HEK293 (cell line): ENCODE measurements around the gene EIF1.
A peak's percentile ranks its signal among the peaks of the same experiment; 100 is the strongest.

Source experiments
- GLIS1 ChIP-seq: fragments of 450-650 bp; formaldehyde crosslinking; IDR thresholded peaks from 2 replicates; pipeline ENCODE4 v1.5.1; 2016; ENCODE audit warnings: missing biosample characterization, missing genetic modification characterization
- HOXD13 ChIP-seq: sonication (generic); formaldehyde crosslinking; IDR thresholded peaks from 2 replicates; pipeline ENCODE4 v1.8.0; 2022; ENCODE audit warnings: missing genetic modification reagents, borderline replicate concordance
- SP7 ChIP-seq: fragments of 450-650 bp; formaldehyde crosslinking; IDR thresholded peaks from 2 replicates; pipeline ENCODE4 v1.5.1; 2016; ENCODE audit warnings: missing biosample characterization, missing genetic modification characterization
- ZBTB1 ChIP-seq: fragments of 450-650 bp; formaldehyde crosslinking; IDR thresholded peaks from 2 replicates; pipeline ENCODE4 v1.5.1; 2016; ENCODE audit warnings: missing biosample characterization, missing genetic modification characterization
- ZBTB21 ChIP-seq: fragments of 450-650 bp; formaldehyde crosslinking; IDR thresholded peaks from 2 replicates; pipeline ENCODE4 v1.5.1; 2017; ENCODE audit warnings: missing biosample characterization, missing genetic modification characterization
- ZBTB7A ChIP-seq: fragments of 450-650 bp; formaldehyde crosslinking; IDR thresholded peaks from 2 replicates; pipeline ENCODE4 v1.5.1; 2016; ENCODE audit warnings: low read depth, missing biosample characterization, missing genetic modification characterization
- ZNF146 ChIP-seq: fragments of 450-650 bp; formaldehyde crosslinking; IDR thresholded peaks from 2 replicates; pipeline ENCODE4 v1.5.1; 2016; ENCODE audit warnings: missing biosample characterization, missing genetic modification characterization
- ZNF394 ChIP-seq: fragments of 450-650 bp; formaldehyde crosslinking; IDR thresholded peaks from 2 replicates; pipeline ENCODE4 v1.5.1; 2016; ENCODE audit warnings: missing biosample characterization, missing genetic modification characterization, mild to moderate bottlenecking, moderate library complexity, borderline replicate concordance
- ZNF544 ChIP-seq: fragments of 450-650 bp; formaldehyde crosslinking; IDR thresholded peaks from 2 replicates; pipeline ENCODE4 v1.5.0; 2017; ENCODE audit warnings: missing biosample characterization, missing genetic modification characterization
- ZNF561 ChIP-seq: fragments of 450-650 bp; IDR thresholded peaks from 2 replicates; pipeline ENCODE4 v1.5.1; 2018; ENCODE audit warnings: missing biosample characterization, missing genetic modification characterization, borderline replicate concordance
- ZNF629 ChIP-seq: fragments of 450-650 bp; formaldehyde crosslinking; IDR thresholded peaks from 2 replicates; pipeline ENCODE4 v1.5.1; 2017; ENCODE audit warnings: missing biosample characterization, missing genetic modification characterization
- ZNF76 ChIP-seq: fragments of 450-650 bp; formaldehyde crosslinking; IDR thresholded peaks from 2 replicates; pipeline ENCODE4; 2016; ENCODE audit warnings: low read depth, missing biosample characterization, missing genetic modification characterization, borderline replicate concordance
- ZNF785 ChIP-seq: fragments of 450-650 bp; formaldehyde crosslinking; IDR thresholded peaks from 2 replicates; pipeline ENCODE4 v1.5.1; 2016; ENCODE audit warnings: missing biosample characterization, missing genetic modification characterization
- ZNF791 ChIP-seq: fragments of 450-650 bp; formaldehyde crosslinking; IDR thresholded peaks from 2 replicates; pipeline ENCODE4 v1.5.1; 2016; ENCODE audit warnings: missing biosample characterization, missing genetic modification characterization
- ZSCAN30 ChIP-seq: fragments of 450-650 bp; IDR thresholded peaks from 2 replicates; pipeline ENCODE4 v1.5.1; 2018; ENCODE audit warnings: missing biosample characterization, mild to moderate bottlenecking, missing genetic modification characterization, moderate library complexity
- TF ChIP-seq, protein P1 (sequence below): fragments of 450-650 bp; formaldehyde crosslinking; IDR thresholded peaks from 2 replicates; pipeline ENCODE4 v1.5.1; 2016; ENCODE audit warnings: missing biosample characterization, missing genetic modification characterization
- TF ChIP-seq, protein P2 (sequence below): fragments of 450-650 bp; formaldehyde crosslinking; IDR thresholded peaks from 2 replicates; pipeline ENCODE4 v1.5.1; 2016; ENCODE audit warnings: missing biosample characterization, missing genetic modification characterization
- TF ChIP-seq, protein P3 (sequence below): fragments of 450-650 bp; formaldehyde crosslinking; IDR thresholded peaks from 2 replicates; pipeline ENCODE4 v1.5.1; 2016; ENCODE audit warnings: missing biosample characterization, missing genetic modification characterization
- TF ChIP-seq, protein P4 (sequence below): fragments of 450-650 bp; formaldehyde crosslinking; IDR thresholded peaks from 2 replicates; pipeline ENCODE4 v1.5.1; 2016; ENCODE audit warnings: missing biosample characterization, missing genetic modification characterization
- TF ChIP-seq, protein P5 (sequence below): fragments of 450-650 bp; formaldehyde crosslinking; IDR thresholded peaks from 2 replicates; pipeline ENCODE4 v1.5.1; 2016; ENCODE audit warnings: missing biosample characterization, missing genetic modification characterization
- TF ChIP-seq, protein P6 (sequence below): fragments of 450-650 bp; formaldehyde crosslinking; IDR thresholded peaks from 2 replicates; pipeline ENCODE4 v1.5.1; 2017; ENCODE audit warnings: missing biosample characterization, missing genetic modification characterization
- TF ChIP-seq, protein P7 (sequence below): fragments of 450-650 bp; formaldehyde crosslinking; optimal IDR thresholded peaks from 2 replicates; pipeline ENCODE3; 2016; ENCODE audit warnings: missing biosample characterization, mild to moderate bottlenecking, missing genetic modification characterization
- TF ChIP-seq, protein P8 (sequence below): fragments of 450-650 bp; formaldehyde crosslinking; IDR thresholded peaks from 2 replicates; pipeline ENCODE4 v1.5.1; 2016; ENCODE audit warnings: missing biosample characterization, missing genetic modification characterization

Gene EIF1

DNA sequence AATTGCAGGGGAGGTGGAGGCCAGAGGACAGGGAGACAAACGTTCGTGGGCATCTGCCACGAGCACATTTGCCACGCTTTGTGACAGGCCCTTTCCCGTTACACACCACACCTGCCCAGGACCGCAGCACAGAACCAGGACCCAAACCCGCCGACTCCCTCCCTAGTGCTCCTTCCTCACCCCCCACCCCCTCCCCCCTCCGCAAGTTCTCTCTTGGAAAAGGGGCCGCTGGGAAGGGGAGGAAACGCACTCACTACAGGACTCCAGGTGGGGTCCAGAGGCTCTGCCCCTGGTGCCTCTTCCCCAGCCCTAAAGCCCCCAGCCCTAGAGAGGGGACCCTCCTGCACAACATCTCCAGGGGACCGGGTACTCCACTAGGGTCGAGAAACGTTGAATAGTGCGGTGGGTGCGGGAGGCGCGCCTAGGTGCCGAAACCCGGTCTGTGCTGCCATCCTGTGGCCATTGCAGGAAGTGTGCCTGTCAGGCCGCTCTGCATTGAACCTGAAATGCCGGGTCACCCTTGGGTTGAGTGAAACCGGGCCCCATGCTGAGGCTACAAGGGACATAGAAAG lies 21.9 kb upstream of the EIF1 start (continued):
- TF ChIP-seq ZBTB1 (tag by site-specific recombination) (peak; percentile 83), ZNF791 (tag by site-specific recombination) (no peak), ZNF394 (tag by site-specific recombination) (peak; percentile 80; the same call in 1 of the 2 replicates), ZSCAN30 (tag by site-specific recombination) (peak; percentile 81; the same call in 1 of the 2 replicates), HOXD13 (no peak), SP7 (tag by site-specific recombination) (peak; percentile 40; the same call in 1 of the 2 replicates), ZBTB7A (tag by site-specific recombination) (0 out of 2 replicates have a peak, but pooled peaks have one; percentile 42), ZNF76 (tag by site-specific recombination) (peak; percentile 63; the same call in 1 of the 2 replicates), ZNF146 (tag by site-specific recombination) (no peak), ZNF561 (tag by site-specific recombination) (peak; percentile 68; the same call in 1 of the 2 replicates), GLIS1 (peak; percentile 75; the same call in 1 of the 2 replicates), ZNF785 (tag by site-specific recombination) (no peak), ZNF544 (tag by site-specific recombination) (no peak), ZNF629 (tag by site-specific recombination) (0 out of 2 replicates have a peak, but pooled peaks have one; percentile 31), ZBTB21 (tag by site-specific recombination) (no peak)
- TF ChIP-seq, protein P1, sequence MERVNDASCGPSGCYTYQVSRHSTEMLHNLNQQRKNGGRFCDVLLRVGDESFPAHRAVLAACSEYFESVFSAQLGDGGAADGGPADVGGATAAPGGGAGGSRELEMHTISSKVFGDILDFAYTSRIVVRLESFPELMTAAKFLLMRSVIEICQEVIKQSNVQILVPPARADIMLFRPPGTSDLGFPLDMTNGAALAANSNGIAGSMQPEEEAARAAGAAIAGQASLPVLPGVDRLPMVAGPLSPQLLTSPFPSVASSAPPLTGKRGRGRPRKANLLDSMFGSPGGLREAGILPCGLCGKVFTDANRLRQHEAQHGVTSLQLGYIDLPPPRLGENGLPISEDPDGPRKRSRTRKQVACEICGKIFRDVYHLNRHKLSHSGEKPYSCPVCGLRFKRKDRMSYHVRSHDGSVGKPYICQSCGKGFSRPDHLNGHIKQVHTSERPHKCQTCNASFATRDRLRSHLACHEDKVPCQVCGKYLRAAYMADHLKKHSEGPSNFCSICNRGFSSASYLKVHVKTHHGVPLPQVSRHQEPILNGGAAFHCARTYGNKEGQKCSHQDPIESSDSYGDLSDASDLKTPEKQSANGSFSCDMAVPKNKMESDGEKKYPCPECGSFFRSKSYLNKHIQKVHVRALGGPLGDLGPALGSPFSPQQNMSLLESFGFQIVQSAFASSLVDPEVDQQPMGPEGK (tag by site-specific recombination), result peak; percentile 79
- TF ChIP-seq, protein P2, sequence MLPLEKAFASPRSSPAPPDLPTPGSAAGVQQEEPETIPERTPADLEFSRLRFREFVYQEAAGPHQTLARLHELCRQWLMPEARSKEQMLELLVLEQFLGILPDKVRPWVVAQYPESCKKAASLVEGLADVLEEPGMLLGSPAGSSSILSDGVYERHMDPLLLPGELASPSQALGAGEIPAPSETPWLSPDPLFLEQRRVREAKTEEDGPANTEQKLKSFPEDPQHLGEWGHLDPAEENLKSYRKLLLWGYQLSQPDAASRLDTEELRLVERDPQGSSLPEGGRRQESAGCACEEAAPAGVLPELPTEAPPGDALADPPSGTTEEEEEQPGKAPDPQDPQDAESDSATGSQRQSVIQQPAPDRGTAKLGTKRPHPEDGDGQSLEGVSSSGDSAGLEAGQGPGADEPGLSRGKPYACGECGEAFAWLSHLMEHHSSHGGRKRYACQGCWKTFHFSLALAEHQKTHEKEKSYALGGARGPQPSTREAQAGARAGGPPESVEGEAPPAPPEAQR (tag by site-specific recombination), result no peak
- TF ChIP-seq, protein P3, sequence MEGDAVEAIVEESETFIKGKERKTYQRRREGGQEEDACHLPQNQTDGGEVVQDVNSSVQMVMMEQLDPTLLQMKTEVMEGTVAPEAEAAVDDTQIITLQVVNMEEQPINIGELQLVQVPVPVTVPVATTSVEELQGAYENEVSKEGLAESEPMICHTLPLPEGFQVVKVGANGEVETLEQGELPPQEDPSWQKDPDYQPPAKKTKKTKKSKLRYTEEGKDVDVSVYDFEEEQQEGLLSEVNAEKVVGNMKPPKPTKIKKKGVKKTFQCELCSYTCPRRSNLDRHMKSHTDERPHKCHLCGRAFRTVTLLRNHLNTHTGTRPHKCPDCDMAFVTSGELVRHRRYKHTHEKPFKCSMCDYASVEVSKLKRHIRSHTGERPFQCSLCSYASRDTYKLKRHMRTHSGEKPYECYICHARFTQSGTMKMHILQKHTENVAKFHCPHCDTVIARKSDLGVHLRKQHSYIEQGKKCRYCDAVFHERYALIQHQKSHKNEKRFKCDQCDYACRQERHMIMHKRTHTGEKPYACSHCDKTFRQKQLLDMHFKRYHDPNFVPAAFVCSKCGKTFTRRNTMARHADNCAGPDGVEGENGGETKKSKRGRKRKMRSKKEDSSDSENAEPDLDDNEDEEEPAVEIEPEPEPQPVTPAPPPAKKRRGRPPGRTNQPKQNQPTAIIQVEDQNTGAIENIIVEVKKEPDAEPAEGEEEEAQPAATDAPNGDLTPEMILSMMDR (tag by site-specific recombination), result peak; percentile 94
- TF ChIP-seq, protein P4, sequence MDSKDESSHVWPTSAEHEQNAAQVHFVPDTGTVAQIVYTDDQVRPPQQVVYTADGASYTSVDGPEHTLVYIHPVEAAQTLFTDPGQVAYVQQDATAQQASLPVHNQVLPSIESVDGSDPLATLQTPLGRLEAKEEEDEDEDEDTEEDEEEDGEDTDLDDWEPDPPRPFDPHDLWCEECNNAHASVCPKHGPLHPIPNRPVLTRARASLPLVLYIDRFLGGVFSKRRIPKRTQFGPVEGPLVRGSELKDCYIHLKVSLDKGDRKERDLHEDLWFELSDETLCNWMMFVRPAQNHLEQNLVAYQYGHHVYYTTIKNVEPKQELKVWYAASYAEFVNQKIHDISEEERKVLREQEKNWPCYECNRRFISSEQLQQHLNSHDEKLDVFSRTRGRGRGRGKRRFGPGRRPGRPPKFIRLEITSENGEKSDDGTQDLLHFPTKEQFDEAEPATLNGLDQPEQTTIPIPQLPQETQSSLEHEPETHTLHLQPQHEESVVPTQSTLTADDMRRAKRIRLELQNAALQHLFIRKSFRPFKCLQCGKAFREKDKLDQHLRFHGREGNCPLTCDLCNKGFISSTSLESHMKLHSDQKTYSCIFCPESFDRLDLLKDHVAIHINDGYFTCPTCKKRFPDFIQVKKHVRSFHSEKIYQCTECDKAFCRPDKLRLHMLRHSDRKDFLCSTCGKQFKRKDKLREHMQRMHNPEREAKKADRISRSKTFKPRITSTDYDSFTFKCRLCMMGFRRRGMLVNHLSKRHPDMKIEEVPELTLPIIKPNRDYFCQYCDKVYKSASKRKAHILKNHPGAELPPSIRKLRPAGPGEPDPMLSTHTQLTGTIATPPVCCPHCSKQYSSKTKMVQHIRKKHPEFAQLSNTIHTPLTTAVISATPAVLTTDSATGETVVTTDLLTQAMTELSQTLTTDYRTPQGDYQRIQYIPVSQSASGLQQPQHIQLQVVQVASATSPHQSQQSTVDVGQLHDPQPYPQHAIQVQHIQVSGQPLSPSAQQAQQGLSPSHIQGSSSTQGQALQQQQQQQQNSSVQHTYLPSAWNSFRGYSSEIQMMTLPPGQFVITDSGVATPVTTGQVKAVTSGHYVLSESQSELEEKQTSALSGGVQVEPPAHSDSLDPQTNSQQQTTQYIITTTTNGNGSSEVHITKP (tag by site-specific recombination), result peak; percentile 42; the same call in 1 of the 2 replicates
- TF ChIP-seq, protein P5, sequence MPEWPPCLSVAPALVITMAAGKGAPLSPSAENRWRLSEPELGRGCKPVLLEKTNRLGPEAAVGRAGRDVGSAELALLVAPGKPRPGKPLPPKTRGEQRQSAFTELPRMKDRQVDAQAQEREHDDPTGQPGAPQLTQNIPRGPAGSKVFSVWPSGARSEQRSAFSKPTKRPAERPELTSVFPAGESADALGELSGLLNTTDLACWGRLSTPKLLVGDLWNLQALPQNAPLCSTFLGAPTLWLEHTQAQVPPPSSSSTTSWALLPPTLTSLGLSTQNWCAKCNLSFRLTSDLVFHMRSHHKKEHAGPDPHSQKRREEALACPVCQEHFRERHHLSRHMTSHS (tag by site-specific recombination), result no peak
- TF ChIP-seq, protein P6, sequence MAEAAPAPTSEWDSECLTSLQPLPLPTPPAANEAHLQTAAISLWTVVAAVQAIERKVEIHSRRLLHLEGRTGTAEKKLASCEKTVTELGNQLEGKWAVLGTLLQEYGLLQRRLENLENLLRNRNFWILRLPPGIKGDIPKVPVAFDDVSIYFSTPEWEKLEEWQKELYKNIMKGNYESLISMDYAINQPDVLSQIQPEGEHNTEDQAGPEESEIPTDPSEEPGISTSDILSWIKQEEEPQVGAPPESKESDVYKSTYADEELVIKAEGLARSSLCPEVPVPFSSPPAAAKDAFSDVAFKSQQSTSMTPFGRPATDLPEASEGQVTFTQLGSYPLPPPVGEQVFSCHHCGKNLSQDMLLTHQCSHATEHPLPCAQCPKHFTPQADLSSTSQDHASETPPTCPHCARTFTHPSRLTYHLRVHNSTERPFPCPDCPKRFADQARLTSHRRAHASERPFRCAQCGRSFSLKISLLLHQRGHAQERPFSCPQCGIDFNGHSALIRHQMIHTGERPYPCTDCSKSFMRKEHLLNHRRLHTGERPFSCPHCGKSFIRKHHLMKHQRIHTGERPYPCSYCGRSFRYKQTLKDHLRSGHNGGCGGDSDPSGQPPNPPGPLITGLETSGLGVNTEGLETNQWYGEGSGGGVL (tag by site-specific recombination), result peak; percentile 56; the same call in 1 of the 2 replicates
- TF ChIP-seq, protein P7, sequence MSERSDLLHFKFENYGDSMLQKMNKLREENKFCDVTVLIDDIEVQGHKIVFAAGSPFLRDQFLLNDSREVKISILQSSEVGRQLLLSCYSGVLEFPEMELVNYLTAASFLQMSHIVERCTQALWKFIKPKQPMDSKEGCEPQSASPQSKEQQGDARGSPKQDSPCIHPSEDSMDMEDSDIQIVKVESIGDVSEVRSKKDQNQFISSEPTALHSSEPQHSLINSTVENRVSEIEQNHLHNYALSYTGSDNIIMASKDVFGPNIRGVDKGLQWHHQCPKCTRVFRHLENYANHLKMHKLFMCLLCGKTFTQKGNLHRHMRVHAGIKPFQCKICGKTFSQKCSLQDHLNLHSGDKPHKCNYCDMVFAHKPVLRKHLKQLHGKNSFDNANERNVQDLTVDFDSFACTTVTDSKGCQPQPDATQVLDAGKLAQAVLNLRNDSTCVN, result peak; percentile 53
- TF ChIP-seq, protein P8, sequence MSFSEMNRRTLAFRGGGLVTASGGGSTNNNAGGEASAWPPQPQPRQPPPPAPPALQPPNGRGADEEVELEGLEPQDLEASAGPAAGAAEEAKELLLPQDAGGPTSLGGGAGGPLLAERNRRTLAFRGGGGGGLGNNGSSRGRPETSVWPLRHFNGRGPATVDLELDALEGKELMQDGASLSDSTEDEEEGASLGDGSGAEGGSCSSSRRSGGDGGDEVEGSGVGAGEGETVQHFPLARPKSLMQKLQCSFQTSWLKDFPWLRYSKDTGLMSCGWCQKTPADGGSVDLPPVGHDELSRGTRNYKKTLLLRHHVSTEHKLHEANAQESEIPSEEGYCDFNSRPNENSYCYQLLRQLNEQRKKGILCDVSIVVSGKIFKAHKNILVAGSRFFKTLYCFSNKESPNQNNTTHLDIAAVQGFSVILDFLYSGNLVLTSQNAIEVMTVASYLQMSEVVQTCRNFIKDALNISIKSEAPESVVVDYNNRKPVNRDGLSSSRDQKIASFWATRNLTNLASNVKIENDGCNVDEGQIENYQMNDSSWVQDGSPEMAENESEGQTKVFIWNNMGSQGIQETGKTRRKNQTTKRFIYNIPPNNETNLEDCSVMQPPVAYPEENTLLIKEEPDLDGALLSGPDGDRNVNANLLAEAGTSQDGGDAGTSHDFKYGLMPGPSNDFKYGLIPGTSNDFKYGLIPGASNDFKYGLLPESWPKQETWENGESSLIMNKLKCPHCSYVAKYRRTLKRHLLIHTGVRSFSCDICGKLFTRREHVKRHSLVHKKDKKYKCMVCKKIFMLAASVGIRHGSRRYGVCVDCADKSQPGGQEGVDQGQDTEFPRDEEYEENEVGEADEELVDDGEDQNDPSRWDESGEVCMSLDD, result peak; percentile 88
- TF ChIP-seq, all 188 proteins: peak for 31
